Gastrocnemius medialis (tissue), 4 donors: ENCODE results near the gene DIP2B.

Experiments used
- POLR2A ChIP-seq, 2 donors: fragments of 450-650 bp; IDR thresholded peaks; one replicate each; pipeline ENCODE4 v1.6.1; 2017; ENCODE audit warnings: antibody characterized with exemption in 2 of 2, mild to moderate bottlenecking in 2 of 2, moderate library complexity in 2 of 2
- TF ChIP-seq, protein P1 (sequence below), 5 experiments: fragments of 450-650 bp in 3 of 5; fragments of 200-600 bp in 2 of 5; sonication (generic) in 2 of 5; IDR thresholded peaks in 4 of 5; conservative IDR thresholded peaks in 1 of 5; 1 replicate in 4 of 5; 2 replicates in 1 of 5; pipeline ENCODE4 v1.5.1; 2016 to 2019; ENCODE audit warnings: antibody characterized with exemption in 5 of 5, mild to moderate bottlenecking in 3 of 5, moderate library complexity in 3 of 5

DNA sequence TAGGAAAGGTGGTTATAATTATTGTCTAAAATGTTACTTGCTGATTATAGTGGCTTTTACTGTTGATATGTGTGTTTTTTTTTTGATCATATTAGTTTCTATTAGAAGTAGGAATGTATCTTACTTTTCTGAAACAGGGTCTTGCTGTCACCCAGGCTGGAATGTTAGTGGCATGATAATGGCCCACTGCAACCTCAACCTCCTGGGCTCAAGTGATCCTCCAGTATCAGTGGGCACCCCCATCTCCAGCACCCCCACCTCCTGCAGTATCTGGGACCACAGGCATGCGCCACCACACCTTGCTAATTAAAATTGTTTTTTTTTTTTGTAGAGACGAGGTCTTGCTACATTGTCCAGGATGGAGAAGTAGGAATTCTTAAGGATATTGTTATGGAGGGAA, 270.5 kb downstream of the DIP2B start:
- TF ChIP-seq, protein P1, sequence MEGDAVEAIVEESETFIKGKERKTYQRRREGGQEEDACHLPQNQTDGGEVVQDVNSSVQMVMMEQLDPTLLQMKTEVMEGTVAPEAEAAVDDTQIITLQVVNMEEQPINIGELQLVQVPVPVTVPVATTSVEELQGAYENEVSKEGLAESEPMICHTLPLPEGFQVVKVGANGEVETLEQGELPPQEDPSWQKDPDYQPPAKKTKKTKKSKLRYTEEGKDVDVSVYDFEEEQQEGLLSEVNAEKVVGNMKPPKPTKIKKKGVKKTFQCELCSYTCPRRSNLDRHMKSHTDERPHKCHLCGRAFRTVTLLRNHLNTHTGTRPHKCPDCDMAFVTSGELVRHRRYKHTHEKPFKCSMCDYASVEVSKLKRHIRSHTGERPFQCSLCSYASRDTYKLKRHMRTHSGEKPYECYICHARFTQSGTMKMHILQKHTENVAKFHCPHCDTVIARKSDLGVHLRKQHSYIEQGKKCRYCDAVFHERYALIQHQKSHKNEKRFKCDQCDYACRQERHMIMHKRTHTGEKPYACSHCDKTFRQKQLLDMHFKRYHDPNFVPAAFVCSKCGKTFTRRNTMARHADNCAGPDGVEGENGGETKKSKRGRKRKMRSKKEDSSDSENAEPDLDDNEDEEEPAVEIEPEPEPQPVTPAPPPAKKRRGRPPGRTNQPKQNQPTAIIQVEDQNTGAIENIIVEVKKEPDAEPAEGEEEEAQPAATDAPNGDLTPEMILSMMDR (IDR thresholded peaks at IDR 0.05 in 4 of 5, conservative IDR thresholded peaks at IDR 0.05 in 1 of 5): no peak
- no peak for TF ChIP-seq POLR2A (IDR thresholded peaks at IDR 0.05)
